Endothelial cell of umbilical vein (primary cell): ENCODE measurements around the gene CD200R1.

ENCODE experiments used
- POLR2A ChIP-seq: IDR thresholded peaks from 2 replicates; pipeline ENCODE4 v1.6.1; 2012; ENCODE audit warnings: low read depth, mild to moderate bottlenecking, control low read depth, low read length
- POLR2AphosphoS5 ChIP-seq: IDR thresholded peaks from 2 replicates; pipeline ENCODE4 v1.6.1; 2012; ENCODE audit warnings: low read depth, mild to moderate bottlenecking, control low read depth, low read length, moderate library complexity; ENCODE audit not compliant: insufficient read depth
- TF ChIP-seq, protein P1 (sequence below): IDR thresholded peaks from 2 replicates; pipeline ENCODE4 v1.6.1; 2011; ENCODE audit not compliant: insufficient read depth, insufficient read length

DNA sequence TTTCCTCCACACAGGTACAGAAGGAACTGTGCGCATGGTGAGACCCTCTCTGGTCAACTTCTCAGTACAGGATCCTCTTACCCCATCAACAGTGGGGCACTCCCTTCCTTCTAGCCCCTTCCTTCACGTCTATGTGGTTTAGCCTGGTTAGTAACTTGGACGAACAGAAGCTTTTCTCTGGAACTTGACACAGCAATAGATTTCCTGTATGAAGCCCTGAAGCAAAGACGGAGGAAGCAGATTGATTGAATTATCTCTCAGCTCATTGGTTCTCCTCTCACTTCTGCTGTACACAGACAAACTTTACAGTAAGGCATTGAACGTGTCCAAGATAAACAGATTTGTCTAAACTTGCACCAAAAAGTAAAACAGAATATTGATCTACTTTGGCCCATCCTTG, at the start of gene CD200R1:
- TF ChIP-seq POLR2A, result no peak
- TF ChIP-seq, protein P1, sequence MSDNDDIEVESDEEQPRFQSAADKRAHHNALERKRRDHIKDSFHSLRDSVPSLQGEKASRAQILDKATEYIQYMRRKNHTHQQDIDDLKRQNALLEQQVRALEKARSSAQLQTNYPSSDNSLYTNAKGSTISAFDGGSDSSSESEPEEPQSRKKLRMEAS, result no peak
- no peak for TF ChIP-seq POLR2AphosphoS5
